Stomach smooth muscle (tissue), 2 donors: Measurements from ENCODE around the gene ZNF853.

ENCODE experiments used
- H3K27ac ChIP-seq: one replicate; pipeline ENCODE4 v1.7.0; 2013; ENCODE audit warnings: mild to moderate bottlenecking, low read length, inconsistent platforms
- H3K27me3 ChIP-seq, 2 donors: one replicate each; pipeline ENCODE4 v1.7.0; 2013; ENCODE audit warnings: low read length in 2 of 2; ENCODE audit not compliant: insufficient read depth in 2 of 2, control insufficient read depth in 1 of 2
- H3K36me3 ChIP-seq, 2 donors: one replicate each; pipeline ENCODE4 v1.7.0; 2013; ENCODE audit warnings: low read length in 2 of 2; ENCODE audit not compliant: control insufficient read depth in 2 of 2, insufficient read depth in 2 of 2
- H3K4me1 ChIP-seq: one replicate; pipeline ENCODE4 v1.7.0; 2013; ENCODE audit warnings: low read length; ENCODE audit not compliant: control insufficient read depth, insufficient read depth
- H3K4me3 ChIP-seq, 2 donors: one replicate each; pipeline ENCODE4 v1.7.0; 2013; ENCODE audit warnings: low read length in 2 of 2
- H3K9ac ChIP-seq, 2 donors: one replicate each; pipeline ENCODE4 v1.7.0; 2013; ENCODE audit warnings: low read length in 2 of 2, mild to moderate bottlenecking in 1 of 2
- H3K9me3 ChIP-seq, 2 donors: one replicate each; pipeline ENCODE4 v1.7.0; 2013; ENCODE audit warnings: low read length in 2 of 2; ENCODE audit not compliant: control insufficient read depth in 2 of 2
- donor health status: healthy.
- donor health status: Pancreatic carcinoma.

ZNF853 gene

DNA sequence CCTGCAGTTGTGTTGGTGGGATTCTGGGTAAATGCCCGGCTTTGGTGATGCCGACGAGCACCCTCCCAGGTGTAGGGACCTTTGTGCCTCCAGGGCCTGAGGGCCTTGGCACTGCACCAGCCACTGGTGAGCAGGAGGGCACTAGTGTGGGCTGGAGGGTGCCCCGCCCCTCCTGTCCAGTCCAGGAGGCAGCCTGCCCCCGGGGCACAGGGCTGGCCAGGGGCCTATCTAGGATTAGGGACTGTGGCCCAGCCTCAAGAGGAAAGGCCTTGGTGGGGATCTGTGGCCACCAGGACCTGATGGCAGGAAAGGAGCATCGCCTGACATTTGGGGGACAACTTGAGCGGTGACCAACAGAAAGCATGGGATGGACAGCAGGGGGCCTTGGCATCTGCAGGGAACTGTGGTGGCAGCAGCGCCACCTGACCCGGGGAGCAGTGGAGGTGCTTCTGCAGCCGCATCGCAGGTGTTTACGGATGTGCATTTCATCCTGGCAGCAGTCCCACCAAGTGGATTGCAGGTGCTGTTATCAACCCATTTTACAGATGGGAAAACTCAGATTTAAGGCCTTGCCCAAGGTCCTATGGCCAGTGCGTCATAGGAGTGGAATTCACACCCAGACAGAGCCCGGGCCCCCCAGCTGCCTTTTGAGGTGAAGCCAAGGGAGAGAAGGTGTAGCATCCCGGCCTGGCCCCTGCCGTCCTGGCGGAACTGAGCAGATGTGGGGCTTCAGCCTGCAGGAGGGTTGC, 32.8 kb downstream of the ZNF853 start:
- Histone ChIP-seq H3K9me3 (no peaks in the 10 kb centered on the region), H3K4me1 (no peaks in the 10 kb centered on the region), H3K27me3 (no peaks in the 10 kb centered on the region), H3K36me3 (peaks cover 5 to 47% of the 10 kb centered on the region in 2 donors), H3K9ac (no peak overlapping the region), H3K4me3 (no peak overlapping the region), H3K27ac (no peak overlapping the region)

DNA sequence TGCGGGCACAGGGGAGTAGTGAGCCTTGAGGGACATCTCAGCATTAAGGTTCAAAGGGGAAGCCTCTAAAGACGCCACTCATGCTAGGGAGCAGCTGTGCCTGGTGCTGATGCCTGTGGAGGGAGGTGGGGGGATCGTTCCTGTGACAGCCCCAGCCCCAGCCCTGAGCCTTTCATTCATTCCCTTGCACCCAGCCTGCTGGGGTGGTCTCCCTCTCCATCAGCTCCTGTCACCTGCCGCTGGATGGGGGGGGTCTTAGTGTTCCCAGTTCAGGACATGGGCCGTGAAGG, 33.4 kb downstream of the ZNF853 start:
- no peaks in the 10 kb centered on the region for H3K4me1 ChIP-seq
- no peak overlapping the region for H3K27ac ChIP-seq
- no peak overlapping the region for H3K9ac ChIP-seq
- peaks cover 1 to 43% of the 10 kb centered on the region in 2 donors for H3K36me3 ChIP-seq
- H3K9me3 ChIP-seq = no peaks in the 10 kb centered on the region
- no peaks in the 10 kb centered on the region for H3K27me3 ChIP-seq
- no peak overlapping the region for H3K4me3 ChIP-seq

DNA sequence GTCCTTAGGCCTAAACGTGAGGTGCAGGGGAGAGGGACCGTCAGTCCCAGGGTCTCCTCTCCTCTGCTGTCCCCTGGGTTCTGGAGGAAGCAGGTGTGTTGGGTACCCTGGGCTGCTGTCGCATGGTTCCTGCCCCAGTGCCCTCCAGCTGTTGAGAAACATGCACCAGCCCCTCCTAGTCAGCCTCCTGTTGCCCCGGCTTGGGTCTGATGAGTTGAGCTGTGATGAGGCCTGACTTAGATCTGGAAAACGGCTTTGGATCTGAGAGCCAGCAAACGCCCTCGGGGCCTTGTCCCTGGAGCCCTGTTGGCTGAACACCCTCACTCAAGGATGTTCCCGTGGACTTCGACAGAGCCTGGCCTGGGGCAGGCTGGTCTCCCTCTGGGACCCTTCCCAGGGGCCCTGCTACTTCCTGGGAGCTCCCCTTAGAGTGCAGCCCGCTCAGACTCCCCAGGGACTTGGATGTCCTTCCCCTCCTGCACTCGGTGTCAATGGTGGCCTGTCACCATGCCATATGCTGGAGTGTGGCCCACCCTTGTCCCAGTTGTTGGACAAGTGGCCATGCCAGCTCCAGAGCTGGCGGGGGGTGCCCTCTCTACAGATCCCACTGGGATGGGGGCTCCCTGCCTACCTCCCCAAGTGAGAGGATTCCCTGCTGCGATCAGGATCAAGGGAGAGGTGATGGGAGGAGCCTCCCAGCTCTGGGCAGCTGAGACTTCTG, 34.0 kb downstream of the ZNF853 start:
- Histone ChIP-seq H3K4me1 (no peaks in the 10 kb centered on the region), H3K4me3 (no peak overlapping the region), H3K36me3 (peaks cover 0 to 37% of the 10 kb centered on the region in 2 donors), H3K27me3 (no peaks in the 10 kb centered on the region), H3K9ac (no peak overlapping the region), H3K9me3 (no peaks in the 10 kb centered on the region), H3K27ac (no peak overlapping the region)

DNA sequence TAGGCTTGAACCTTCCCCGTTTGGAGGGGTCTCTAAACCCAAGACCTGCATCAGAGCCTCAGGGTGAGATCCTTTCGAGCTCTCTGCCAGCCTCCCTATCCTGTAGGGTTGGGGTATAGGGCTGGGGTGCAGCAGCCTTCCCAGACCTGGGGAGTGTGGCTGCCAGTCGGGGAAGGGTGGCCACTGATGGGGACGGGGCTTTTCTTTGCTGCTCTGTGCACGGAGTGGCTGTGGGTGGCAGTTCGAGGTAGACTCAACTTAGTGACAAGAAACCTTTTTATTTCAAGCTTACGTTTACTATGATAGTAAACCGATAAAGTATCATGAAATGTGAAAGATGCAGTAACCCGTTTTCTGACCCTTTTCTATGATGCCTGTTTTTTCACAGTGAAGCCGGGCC, 34.7 kb downstream of the ZNF853 start:
- H3K27ac ChIP-seq = no peak overlapping the region
- no peak overlapping the region for H3K4me3 ChIP-seq
- H3K9me3 ChIP-seq = no peaks in the 10 kb centered on the region
- H3K36me3 ChIP-seq = peaks cover 0 to 30% of the 10 kb centered on the region in 2 donors
- H3K9ac ChIP-seq = no peak overlapping the region
- no peaks in the 10 kb centered on the region for H3K4me1 ChIP-seq
- H3K27me3 ChIP-seq = no peaks in the 10 kb centered on the region

DNA sequence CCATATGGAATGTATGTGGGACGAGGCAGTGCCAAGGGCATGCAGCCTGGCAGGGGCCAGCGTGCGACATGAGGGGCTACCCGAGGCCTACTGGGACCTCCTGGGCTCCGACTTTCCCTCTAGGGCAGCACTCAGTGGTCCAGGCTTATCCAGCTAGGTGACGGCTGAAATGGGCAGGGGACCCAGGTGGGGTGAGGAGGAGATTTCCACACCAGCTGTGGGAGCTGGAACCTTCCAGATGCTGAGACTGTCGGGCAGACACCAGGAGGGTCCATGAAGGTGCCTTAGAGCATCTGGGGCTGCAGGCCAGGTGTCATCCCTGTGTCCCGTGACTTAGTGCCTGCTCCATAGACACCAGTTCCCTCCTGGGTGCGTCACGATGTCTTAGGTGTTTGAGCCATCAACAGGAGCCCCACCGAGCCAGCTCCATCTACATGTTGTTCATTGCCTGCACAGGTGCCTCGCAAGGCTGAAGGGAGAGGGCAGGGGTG, 35.2 kb downstream of the ZNF853 start:
- Histone ChIP-seq H3K9me3 (no peaks in the 10 kb centered on the region), H3K36me3 (peaks cover 0 to 31% of the 10 kb centered on the region in 2 donors), H3K27ac (no peak overlapping the region), H3K4me3 (no peak overlapping the region), H3K9ac (no peak overlapping the region), H3K4me1 (no peaks in the 10 kb centered on the region), H3K27me3 (no peaks in the 10 kb centered on the region)

DNA sequence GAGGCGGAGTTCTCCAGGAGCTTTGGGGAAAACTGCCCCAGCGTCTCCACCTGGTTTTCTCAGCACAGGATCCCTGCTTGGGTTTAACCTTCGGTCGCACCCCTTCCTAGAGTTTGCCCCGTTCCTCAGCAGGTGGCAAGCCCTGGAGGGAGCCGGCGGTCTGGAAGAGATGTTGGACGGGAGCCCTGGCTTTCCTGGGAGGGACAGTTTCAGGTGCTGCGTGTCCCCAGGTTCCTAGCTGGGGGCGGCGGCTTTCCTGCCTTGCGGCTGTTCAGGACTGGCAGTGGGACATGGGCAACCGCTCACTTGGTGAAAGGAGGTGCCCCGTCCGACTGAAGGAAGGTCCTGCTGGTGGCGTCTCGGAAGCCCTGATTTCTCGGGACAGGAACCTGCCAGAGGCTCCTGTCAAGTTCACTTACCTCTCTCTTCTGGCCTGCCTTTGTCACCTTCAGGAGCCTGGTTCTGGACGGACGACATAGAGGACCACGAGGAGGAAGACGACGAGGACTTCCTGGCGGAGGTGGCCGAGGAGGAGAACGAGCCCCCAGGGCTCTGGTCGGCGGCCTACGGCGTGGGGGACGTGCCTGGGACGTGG, 36.5 kb downstream of the ZNF853 start:
- H3K9me3 ChIP-seq = no peaks in the 10 kb centered on the region
- no peak overlapping the region for H3K9ac ChIP-seq
- H3K4me1 ChIP-seq = no peaks in the 10 kb centered on the region
- H3K4me3 ChIP-seq = no peak overlapping the region
- H3K27ac ChIP-seq = no peak overlapping the region
- H3K27me3 ChIP-seq = no peaks in the 10 kb centered on the region
- H3K36me3 ChIP-seq = peaks cover 0 to 27% of the 10 kb centered on the region in 2 donors

DNA sequence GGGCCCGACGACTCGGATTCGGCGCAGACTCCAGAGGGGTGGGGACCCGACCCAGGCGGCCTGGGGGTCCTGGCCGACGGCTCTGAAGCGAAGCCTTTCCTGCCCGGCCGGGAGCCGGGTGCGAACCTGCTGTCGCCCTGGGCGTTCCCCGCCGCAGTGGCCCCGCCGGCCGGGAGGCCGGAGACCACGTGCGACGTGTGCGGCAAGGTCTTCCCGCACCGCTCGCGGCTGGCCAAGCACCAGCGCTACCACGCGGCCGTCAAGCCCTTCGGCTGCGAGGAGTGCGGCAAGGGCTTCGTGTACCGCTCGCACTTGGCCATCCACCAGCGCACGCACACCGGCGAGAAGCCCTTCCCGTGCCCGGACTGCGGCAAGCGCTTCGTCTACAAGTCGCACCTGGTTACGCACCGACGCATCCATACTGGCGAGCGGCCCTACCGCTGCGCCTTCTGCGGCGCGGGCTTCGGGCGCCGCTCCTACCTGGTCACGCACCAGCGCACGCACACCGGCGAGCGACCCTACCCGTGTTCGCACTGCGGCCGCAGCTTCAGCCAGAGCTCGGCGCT, 37.1 kb downstream of the ZNF853 start:
- Histone ChIP-seq H3K9me3 (no peaks in the 10 kb centered on the region), H3K4me3 (no peak overlapping the region), H3K9ac (no peak overlapping the region), H3K27me3 (no peaks in the 10 kb centered on the region), H3K27ac (no peak overlapping the region), H3K36me3 (peaks cover 0 to 24% of the 10 kb centered on the region in 2 donors), H3K4me1 (no peaks in the 10 kb centered on the region)

DNA sequence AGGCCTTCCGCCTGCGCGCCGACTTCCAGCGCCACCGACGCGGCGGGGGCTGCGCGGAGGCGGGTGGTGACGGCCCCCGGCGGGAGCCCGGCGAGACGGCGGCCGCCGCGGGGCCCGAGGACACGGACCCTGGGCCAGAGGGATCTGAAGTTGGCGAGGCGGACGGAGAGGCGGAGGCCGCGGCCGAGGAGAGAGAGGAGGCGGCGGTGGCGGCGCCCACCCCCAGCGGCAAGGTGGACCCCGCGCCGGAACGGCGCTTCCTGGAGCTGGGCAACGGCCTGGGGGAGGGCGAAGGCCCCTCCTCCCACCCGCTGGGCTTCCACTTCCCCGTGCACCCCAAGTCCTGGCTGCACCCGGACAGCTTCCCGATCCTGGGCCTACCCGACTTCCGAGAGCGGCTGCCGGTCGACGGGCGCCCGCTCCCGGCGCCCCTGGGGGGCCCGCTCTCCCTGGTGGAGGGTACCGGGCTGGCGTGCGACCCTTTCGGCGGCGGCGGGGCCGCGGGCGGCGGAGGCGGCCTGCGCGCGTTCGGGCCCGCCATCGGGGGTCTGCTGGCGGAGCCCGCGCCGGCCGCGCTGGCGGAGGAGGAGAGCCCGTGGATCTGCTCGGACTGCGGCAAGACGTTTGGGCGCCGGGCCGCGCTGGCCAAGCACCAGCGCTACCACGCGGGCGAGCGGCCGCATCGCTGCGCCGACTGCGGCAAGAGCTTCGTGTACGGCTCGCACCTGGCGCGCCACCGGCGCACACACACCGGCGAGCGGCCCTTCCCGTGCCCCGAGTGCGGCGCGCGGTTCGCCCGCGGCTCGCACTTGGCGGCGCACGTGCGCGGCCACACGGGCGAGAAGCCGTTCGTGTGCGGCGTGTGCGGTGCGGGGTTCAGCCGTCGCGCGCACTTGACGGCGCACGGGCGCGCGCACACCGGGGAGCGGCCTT, 37.9 kb downstream of the ZNF853 start:
- Histone ChIP-seq H3K9me3 (no peaks in the 10 kb centered on the region), H3K36me3 (peaks cover 0 to 22% of the 10 kb centered on the region in 2 donors), H3K9ac (no peak overlapping the region), H3K27ac (no peak overlapping the region), H3K27me3 (no peaks in the 10 kb centered on the region), H3K4me1 (no peaks in the 10 kb centered on the region), H3K4me3 (no peak overlapping the region)

DNA sequence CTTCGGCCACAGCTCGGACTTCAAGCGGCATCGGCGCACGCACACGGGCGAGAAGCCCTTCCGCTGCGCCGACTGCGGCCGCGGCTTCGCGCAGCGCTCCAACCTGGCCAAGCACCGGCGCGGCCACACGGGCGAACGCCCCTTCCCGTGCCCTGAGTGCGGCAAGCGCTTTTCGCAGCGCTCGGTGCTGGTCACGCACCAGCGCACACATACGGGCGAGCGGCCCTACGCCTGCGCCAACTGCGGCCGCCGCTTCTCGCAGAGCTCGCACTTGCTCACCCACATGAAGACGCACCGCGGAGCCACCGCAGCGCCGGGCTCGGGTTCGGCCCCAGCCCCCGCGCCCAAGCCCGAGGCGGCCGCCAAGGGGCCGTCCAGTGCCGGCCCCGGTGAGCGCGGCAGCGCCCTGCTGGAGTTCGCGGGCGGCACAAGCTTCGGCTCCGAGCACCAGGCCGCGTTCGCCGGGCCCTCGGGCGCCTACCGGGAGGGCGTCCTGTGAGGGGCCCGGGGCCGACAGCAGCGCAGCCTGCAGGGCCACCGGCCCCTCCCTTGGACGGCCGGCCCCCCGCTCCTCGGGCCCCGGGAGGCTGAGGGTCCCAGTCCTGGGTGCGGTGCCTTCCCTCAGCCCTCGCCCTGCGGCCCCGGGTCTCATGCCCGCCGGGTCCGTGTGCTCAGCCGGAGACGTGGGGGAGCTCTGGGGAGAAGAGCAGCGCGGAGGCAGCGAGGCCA, 38.9 kb downstream of the ZNF853 start:
- Histone ChIP-seq H3K9ac (no peak overlapping the region), H3K4me3 (no peak overlapping the region), H3K27me3 (no peaks in the 10 kb centered on the region), H3K36me3 (peaks cover 0 to 17% of the 10 kb centered on the region in 2 donors), H3K27ac (no peak overlapping the region), H3K9me3 (no peaks in the 10 kb centered on the region), H3K4me1 (no peaks in the 10 kb centered on the region)
